H9 (cell line): ENCODE data around the gene ROCK2. TPM values are rescaled to one million over a fixed set of nuclear protein-coding genes. Genes with fewer than 3 reads are reported as not detected.

ENCODE experiments used
- DNase-seq: peaks from one replicate; pipeline ENCODE4 v3.0.0-alpha.2; 2017
- H2AFZ ChIP-seq: one replicate; pipeline ENCODE4 v1.6.1; 2013; ENCODE audit warnings: mild to moderate bottlenecking, low read length, control low read depth, moderate library complexity
- H2AK5ac ChIP-seq: 2 replicates; pipeline ENCODE4 v1.6.1; 2013; ENCODE audit warnings: low read length, control low read depth, mixed read lengths; ENCODE audit not compliant: insufficient read length
- H2BK120ac ChIP-seq: one replicate; pipeline ENCODE4 v1.6.1; 2013; ENCODE audit warnings: low read depth, mild to moderate bottlenecking, low read length, control low read depth, inconsistent platforms; ENCODE audit not compliant: poor library complexity, severe bottlenecking
- H2BK12ac ChIP-seq: 2 replicates; pipeline ENCODE4 v1.6.1; 2013; ENCODE audit warnings: low read length, control low read depth, mixed read lengths, low read depth; ENCODE audit not compliant: insufficient read length
- H2BK15ac ChIP-seq: 2 replicates; pipeline ENCODE4 v1.6.1; 2013; ENCODE audit warnings: low read depth, low read length, control low read depth
- H2BK20ac ChIP-seq: one replicate; pipeline ENCODE4 v1.6.1; 2013; ENCODE audit warnings: low read depth, mild to moderate bottlenecking, low read length, control low read depth, inconsistent platforms; ENCODE audit not compliant: poor library complexity, severe bottlenecking
- H2BK5ac ChIP-seq: 2 replicates; pipeline ENCODE4 v1.6.1; 2013; ENCODE audit warnings: low read length, control low read depth, mixed read lengths; ENCODE audit not compliant: insufficient read length
- H3K14ac ChIP-seq: 2 replicates; pipeline ENCODE4 v1.6.1; 2013; ENCODE audit warnings: low read length, control low read depth; ENCODE audit not compliant: insufficient read depth
- H3K18ac ChIP-seq: 2 replicates; pipeline ENCODE4 v1.6.1; 2013; ENCODE audit warnings: low read depth, mild to moderate bottlenecking, mixed read lengths, low read length, control low read depth; ENCODE audit not compliant: insufficient read length
- H3K23ac ChIP-seq: 2 replicates; pipeline ENCODE4 v1.6.1; 2013; ENCODE audit warnings: low read length, control low read depth, mixed read lengths, low read depth; ENCODE audit not compliant: insufficient read length
- H3K23me2 ChIP-seq: 2 replicates; pipeline ENCODE4 v1.6.1; 2013; ENCODE audit warnings: low read depth, mild to moderate bottlenecking, mixed read lengths, low read length, control low read depth; ENCODE audit not compliant: insufficient read length, poor library complexity, severe bottlenecking
- H3K27ac ChIP-seq: 2 replicates; pipeline ENCODE4 v1.5.1; 2013; ENCODE audit warnings: low read length, control low read depth, mixed read lengths, low read depth; ENCODE audit not compliant: insufficient read length
- H3K27me3 ChIP-seq: 2 replicates; pipeline ENCODE4 v1.6.1; 2013; ENCODE audit warnings: low read length, control low read depth, inconsistent platforms; ENCODE audit not compliant: insufficient read depth
- H3K4ac ChIP-seq: 2 replicates; pipeline ENCODE4 v1.6.1; 2013; ENCODE audit warnings: low read depth, mild to moderate bottlenecking, control low read depth, inconsistent platforms, low read length, moderate library complexity
- H3K4me1 ChIP-seq: 2 replicates; pipeline ENCODE4 v1.6.1; 2013; ENCODE audit warnings: low read length, control low read depth, inconsistent platforms; ENCODE audit not compliant: insufficient read depth
- H3K4me2 ChIP-seq: 2 replicates; pipeline ENCODE4 v1.6.1; 2013; ENCODE audit warnings: low read length, control low read depth, mixed read lengths; ENCODE audit not compliant: insufficient read length, insufficient read depth
- H3K56ac ChIP-seq: 2 replicates; pipeline ENCODE4 v1.6.1; 2013; ENCODE audit warnings: low read depth, mild to moderate bottlenecking, mixed read lengths, low read length, control low read depth; ENCODE audit not compliant: insufficient read length
- H3K79me1 ChIP-seq: 2 replicates; pipeline ENCODE4 v1.6.1; 2013; ENCODE audit warnings: low read depth, mild to moderate bottlenecking, moderate library complexity, low read length, control low read depth, inconsistent platforms; ENCODE audit not compliant: insufficient read depth, poor library complexity, severe bottlenecking
- H3K79me2 ChIP-seq: 2 replicates; pipeline ENCODE4 v1.6.1; 2013; ENCODE audit warnings: low read length, control low read depth, inconsistent platforms; ENCODE audit not compliant: insufficient read depth
- H3K9ac ChIP-seq: 2 replicates; pipeline ENCODE4 v1.6.1; 2013; ENCODE audit warnings: low read length, control low read depth, mixed read lengths; ENCODE audit not compliant: insufficient read length; ENCODE audit errors: extremely low read depth
- H3K9me3 ChIP-seq: one replicate; pipeline ENCODE4 v1.6.1; 2013; ENCODE audit warnings: low read depth, low read length, inconsistent platforms; ENCODE audit not compliant: control insufficient read depth
- H3T11ph ChIP-seq: one replicate; pipeline ENCODE4 v1.6.1; 2013; ENCODE audit warnings: mild to moderate bottlenecking, low read length, control low read depth, inconsistent platforms
- H4K20me1 ChIP-seq: one replicate; pipeline ENCODE4 v1.6.1; 2013; ENCODE audit not compliant: control insufficient read depth, insufficient read length, insufficient read depth
- H4K5ac ChIP-seq: 2 replicates; pipeline ENCODE4 v1.6.1; 2013; ENCODE audit warnings: low read depth, mild to moderate bottlenecking, mixed read lengths, low read length, control low read depth; ENCODE audit not compliant: insufficient read length
- H4K8ac ChIP-seq: replicated peaks from 2 replicates; pipeline ENCODE4 v1.6.1; 2013; ENCODE audit warnings: low read length, control low read depth, mixed read lengths, low read depth; ENCODE audit not compliant: insufficient read length
- H4K91ac ChIP-seq: 2 replicates; pipeline ENCODE4 v1.6.1; 2013; ENCODE audit warnings: low read depth, mild to moderate bottlenecking, moderate library complexity, mixed read lengths, low read length, control low read depth; ENCODE audit not compliant: insufficient read length
- H3K27ac Mint-ChIP-seq, 3 experiments: 2 replicates in 2 of 3; 3 replicates in 1 of 3; pipeline ENCODE4 v1.8.0; 2020 to 2021; ENCODE audit warnings: mixed read lengths in 3 of 3, mild to moderate bottlenecking in 1 of 3, moderate library complexity in 1 of 3
- H3K27me3 Mint-ChIP-seq: 2 replicates; pipeline ENCODE4 v1.8.0; 2021; ENCODE audit warnings: low read depth, mild to moderate bottlenecking, moderate library complexity, mixed read lengths
- H3K36me3 Mint-ChIP-seq, 3 experiments: 2 replicates in 2 of 3; 3 replicates in 1 of 3; pipeline ENCODE4 v1.8.0; 2020 to 2021; ENCODE audit warnings: low read depth in 3 of 3, mixed read lengths in 3 of 3; ENCODE audit not compliant: insufficient read depth in 1 of 3
- H3K4me1 Mint-ChIP-seq, 2 experiments: 2 replicates each; pipeline ENCODE4 v1.8.0; 2020; ENCODE audit warnings: mixed read lengths in 2 of 2
- H3K4me3 Mint-ChIP-seq, 2 experiments: 2 replicates in 1 of 2; 3 replicates in 1 of 2; pipeline ENCODE4 v1.8.0; 2020 to 2021; ENCODE audit warnings: mild to moderate bottlenecking in 2 of 2, mixed read lengths in 2 of 2, moderate library complexity in 1 of 2
- H3K9me3 Mint-ChIP-seq, 2 experiments: 2 replicates in 1 of 2; 3 replicates in 1 of 2; pipeline ENCODE4 v1.8.0; 2020; ENCODE audit warnings: mild to moderate bottlenecking in 2 of 2, mixed read lengths in 2 of 2, moderate library complexity in 1 of 2
- CTCF ChIP-seq: fragments of 200-600 bp; sonication (generic); conservative IDR thresholded peaks from 3 replicates; pipeline ENCODE4 v1.8.0; 2021; ENCODE audit warnings: antibody characterized with exemption, mild to moderate bottlenecking
- WGBS: extraction: QIAGEN DNeasy Blood & Tissue Kit; methylation state at CpG from one replicate; pipeline ENCODE4 v1.1.7; 2013; ENCODE audit warnings: missing lambda C conversion rate, low lambda C conversion rate, mixed read lengths; ENCODE audit not compliant: insufficient read length; ENCODE audit errors: extremely low coverage; 5-methylcytosine and 5-hydroxymethylcytosine counted together
- total RNA-seq: library from RNA; stranded (reverse); gene quantifications from 2 replicates; pipeline ENCODE4 v1.2.1, GENCODE V29; 2021

ROCK2 gene
- total RNA-seq, 1 experiment from 2014 or later = 33.2 TPM

- no peak overlapping the region for H3T11ph ChIP-seq
- H4K91ac ChIP-seq = no peak overlapping the region
- TF ChIP-seq CTCF = no peak
- no peak overlapping the region for H3K14ac ChIP-seq
- DNase-seq = no peak
- H2AFZ ChIP-seq = no peak overlapping the region
- H3K27me3 Mint-ChIP-seq = no peaks in the 10 kb centered on the region; the same call in 1 of the 2 replicates
- WGBS = no CpG with 5 or more reads among the region's 14 CpGs
- no peak overlapping the region for H2BK12ac ChIP-seq
- H3K79me1 ChIP-seq = no peaks in the 10 kb centered on the region
- H3K9me3 ChIP-seq = no peaks in the 10 kb centered on the region
- no peak overlapping the region for H2AK5ac ChIP-seq
- peaks cover 6% of the 10 kb centered on the region for H3K4me1 ChIP-seq
- H3K23me2 ChIP-seq = peaks cover 19% of the 10 kb centered on the region
- peak overlapping the region; percentile 34 for H2BK20ac ChIP-seq
- no peak overlapping the region for H2BK120ac ChIP-seq
- no peak overlapping the region for H3K27ac ChIP-seq
- H3K79me2 ChIP-seq = peaks cover 23% of the 10 kb centered on the region
- H3K56ac ChIP-seq = no peak overlapping the region
- H4K5ac ChIP-seq = no peak overlapping the region
- H3K27me3 ChIP-seq = no peaks in the 10 kb centered on the region
- H2BK15ac ChIP-seq = no peak overlapping the region
- H3K9ac ChIP-seq = peak overlapping the region; percentile 65
- peaks cover 29 to 39% of the 10 kb centered on the region in 2 experiments for H3K4me1 Mint-ChIP-seq
- H3K18ac ChIP-seq = no peak overlapping the region
- H3K36me3 Mint-ChIP-seq = peaks cover 0 to 7% (median 3%) of the 10 kb centered on the region in 3 experiments; a peak in 4 of 7 replicates
- H2BK5ac ChIP-seq = no peak overlapping the region
- no peaks in the 10 kb centered on the region for H4K20me1 ChIP-seq
- peak overlapping the region in 1 of 3 experiments; percentile 77; a peak in 2 of 7 replicates for H3K27ac Mint-ChIP-seq
- no peak overlapping the region for H3K4ac ChIP-seq
- H3K23ac ChIP-seq = no peak overlapping the region
- H3K4me2 ChIP-seq = peak overlapping the region; percentile 85
- H3K9me3 Mint-ChIP-seq = peaks cover 2 to 6% of the 10 kb centered on the region in 2 experiments; a peak in 3 of 5 replicates
- no peak overlapping the region for H4K8ac ChIP-seq
- H3K4me3 Mint-ChIP-seq = peak overlapping the region; percentile 95 to 99
These were observed 1.7 kb downstream of the ROCK2 start for GRCh38 chr2:11342551-11343367.
